HepG2 (cell line): ENCODE data around the gene UBE2M. TPM values are rescaled to one million over a fixed set of nuclear protein-coding genes. Genes with fewer than 3 reads are reported as not detected.

ENCODE experiments used
- CBX5 ChIP-seq: sonication (generic); formaldehyde crosslinking; IDR thresholded peaks from 2 replicates; pipeline ENCODE4 v1.4.0; 2020; ENCODE audit warnings: missing genetic modification reagents, borderline replicate concordance
- DBP ChIP-seq: sonication (generic); formaldehyde crosslinking; IDR thresholded peaks from 2 replicates; pipeline ENCODE4 v1.4.0; 2020; ENCODE audit warnings: missing genetic modification reagents; ENCODE audit errors: not compliant biosample characterization
- GABPA ChIP-seq, 2 experiments: IDR thresholded peaks; 2 replicates each; pipeline ENCODE4 v1.6.1; 2011 to 2016; ENCODE audit warnings: low read depth in 2 of 2, low read length in 1 of 2, missing biosample characterization in 1 of 2, missing genetic modification characterization in 1 of 2
- HINFP ChIP-seq: sonication (generic); formaldehyde crosslinking; IDR thresholded peaks from 2 replicates; pipeline ENCODE4 v1.4.0; 2020; ENCODE audit warnings: low read depth, mild to moderate bottlenecking, missing genetic modification reagents
- HMGXB3 ChIP-seq: sonication (generic); formaldehyde crosslinking; IDR thresholded peaks from 2 replicates; pipeline ENCODE4 v1.4.0; 2020; ENCODE audit warnings: missing genetic modification reagents, borderline replicate concordance
- HNRNPH1 ChIP-seq: fragments of 200-400 bp; formaldehyde crosslinking; optimal IDR thresholded peaks from 2 replicates; pipeline ENCODE3; 2017; ENCODE audit warnings: mild to moderate bottlenecking, low read depth, low read length
- KLF11 ChIP-seq: IDR thresholded peaks from 2 replicates; pipeline ENCODE4 v1.6.1; 2016; ENCODE audit warnings: missing compliant biosample characterization
- MAFK ChIP-seq, 2 experiments: IDR thresholded peaks in 1 of 2; conservative IDR thresholded peaks in 1 of 2; 2 replicates each; pipeline ENCODE4 v1.6.1; 2011; ENCODE audit warnings: improper control_type of control experiment in 2 of 2, low read length in 2 of 2
- PRDM10 ChIP-seq: sonication (generic); formaldehyde crosslinking; IDR thresholded peaks from 2 replicates; pipeline ENCODE4 v1.4.0; 2020; ENCODE audit warnings: low read depth, missing genetic modification reagents
- TFE3 ChIP-seq: IDR thresholded peaks from 2 replicates; pipeline ENCODE4 v1.6.1; 2016
- TGIF2 ChIP-seq: IDR thresholded peaks from 2 replicates; pipeline ENCODE4 v1.6.1; 2016; ENCODE audit warnings: control low read depth, missing compliant biosample characterization
- ZBTB7A ChIP-seq: sonication (generic); formaldehyde crosslinking; IDR thresholded peaks from 2 replicates; pipeline ENCODE4 v1.8.0; 2022; ENCODE audit warnings: mild to moderate bottlenecking, missing genetic modification reagents
- ZNF275 ChIP-seq: sonication (generic); formaldehyde crosslinking; IDR thresholded peaks from 2 replicates; pipeline ENCODE4 v1.8.0; 2022; ENCODE audit warnings: missing genetic modification reagents, mild to moderate bottlenecking, inconsistent platforms, borderline replicate concordance
- ZNF343 ChIP-seq: sonication (generic); formaldehyde crosslinking; IDR thresholded peaks from 2 replicates; pipeline ENCODE4 v1.4.0; 2020; ENCODE audit warnings: mild to moderate bottlenecking, missing genetic modification reagents
- polyA plus RNA-seq, 8 experiments: library from polyadenylated mRNA; depleted of rRNA in 3 of 8; stranded (reverse) in 7 of 8; unstranded in 1 of 8; fragments of >200 nt; fragmentation: Illumina TruSeq in 4 of 8; extraction: Trizol in 4 of 8; gene quantifications; 2 replicates each; pipeline versions ENCODE4 v1.2.1 to v1.2.3, GENCODE V29; 2011 to 2016; ENCODE audit warnings: low read depth in 4 of 8, missing spikeins in 1 of 8, mixed read lengths in 1 of 8; ENCODE audit not compliant: insufficient read depth in 1 of 8
- total RNA-seq, 5 experiments: library from RNA; depleted of rRNA; stranded (reverse); fragments of >200 nt; fragmentation: Illumina TruSeq; extraction: Trizol; gene quantifications; 2 replicates each; pipeline ENCODE4 v1.2.3, GENCODE V29; 2016; ENCODE audit warnings: low read depth in 1 of 5

UBE2M gene
- total and polyA plus RNA-seq, 2 of the 13 experiments (the other 11 are each of a cell fraction or from before 2014, with no cell fraction given) = 36.2 to 50.3 TPM

GRCh38 chr19:58558623-58559274 lies 338 bp upstream of the UBE2M start (continued):
- TF ChIP-seq HMGXB3 (CRISPR knock-in tag) (peak; percentile 15; the same call in 1 of the 2 replicates), TGIF2 (CRISPR knock-in tag) (0 out of 2 replicates have a peak, but pooled peaks have one; percentile 8), ZBTB7A (CRISPR knock-in tag) (no peak), HNRNPH1 (no peak), ZNF343 (CRISPR knock-in tag) (peak; percentile 72; the same call in 1 of the 2 replicates), MAFK (conservative IDR thresholded peaks at IDR 0.05 in 1 of 2, IDR thresholded peaks at IDR 0.05 in 1 of 2; ENCODE audit: low read length in 2 of 2) (no peak), GABPA (IDR thresholded peaks at IDR 0.05; ENCODE audit: low read depth, low read length) (peak; percentile 85), GABPA (CRISPR knock-in tag; IDR thresholded peaks at IDR 0.05; ENCODE audit: low read depth) (peak; percentile 92), HINFP (CRISPR knock-in tag) (peak; percentile 64), PRDM10 (CRISPR knock-in tag) (no peak), TFE3 (peak; percentile 6; the same call in 1 of the 2 replicates), ZNF275 (CRISPR knock-in tag) (peak; percentile 77; the same call in 1 of the 2 replicates), KLF11 (CRISPR knock-in tag) (0 out of 2 replicates have a peak, but pooled peaks have one; percentile 21), DBP (CRISPR knock-in tag) (peak; percentile 45), CBX5 (CRISPR knock-in tag) (no peak)
